Keratinocyte (primary cell): Measurements from ENCODE around the gene COASY. TPM values are rescaled to one million over a fixed set of nuclear protein-coding genes. Genes with fewer than 3 reads are reported as not detected.

Source experiments
- DNase-seq: peaks from one replicate; pipeline ENCODE4 v3.0.0-alpha.2; 2011; ENCODE audit warnings: low read depth, missing footprints, low spot score
- FAIRE-seq: peaks from 2 replicates; lab custom pipeline; 2011; peaks lifted over from hg19 to GRCh38; lab: Jason Lieb, UNC
- H2AFZ ChIP-seq: 2 replicates; pipeline ENCODE4 v1.6.0; 2012; ENCODE audit warnings: low read length, control low read depth, inconsistent platforms; ENCODE audit not compliant: control insufficient read depth
- H3K27ac ChIP-seq: 2 replicates; pipeline ENCODE4 v1.5.1; 2011; ENCODE audit warnings: low read length; ENCODE audit not compliant: control insufficient read depth, insufficient read depth
- H3K27me3 ChIP-seq: 3 replicates; pipeline ENCODE4 v1.6.0; 2011; ENCODE audit warnings: low read length; ENCODE audit not compliant: control insufficient read depth, insufficient read depth; ENCODE audit errors: extremely low read depth
- H3K36me3 ChIP-seq, 2 experiments: 2 replicates in 1 of 2; 3 replicates in 1 of 2; pipeline ENCODE4 v1.5.1; 2011; ENCODE audit warnings: low read length in 2 of 2, mild to moderate bottlenecking in 1 of 2; ENCODE audit not compliant: control insufficient read depth in 2 of 2, insufficient read depth in 2 of 2; ENCODE audit errors: extremely low read depth in 1 of 2
- H3K4me1 ChIP-seq: 3 replicates; pipeline ENCODE4 v1.5.1; 2011; ENCODE audit warnings: low read length; ENCODE audit not compliant: control insufficient read depth, insufficient read depth; ENCODE audit errors: extremely low read depth
- H3K4me2 ChIP-seq: 3 replicates; pipeline ENCODE4 v1.6.0; 2011; ENCODE audit warnings: low read depth, low read length; ENCODE audit not compliant: control insufficient read depth, insufficient read depth; ENCODE audit errors: extremely low read depth
- H3K4me3 ChIP-seq, 3 experiments: fragments of 200-600 bp in 1 of 3; sonication (generic) in 1 of 3; 2 replicates in 2 of 3; 3 replicates in 1 of 3; pipeline ENCODE4 v1.5.1; 2011 to 2016; ENCODE audit warnings: low read length in 3 of 3, mild to moderate bottlenecking in 3 of 3, control low read depth in 2 of 3, inconsistent platforms in 1 of 3, low read depth in 1 of 3, mixed read lengths in 1 of 3, mixed run types in 1 of 3, moderate library complexity in 1 of 3; ENCODE audit not compliant: control insufficient read depth in 2 of 3, insufficient read depth in 2 of 3; ENCODE audit errors: extremely low read depth in 1 of 3
- H3K79me2 ChIP-seq: 2 replicates; pipeline ENCODE4 v1.6.0; 2012; ENCODE audit warnings: low read length; ENCODE audit not compliant: control insufficient read depth, insufficient read depth
- H3K9ac ChIP-seq: 3 replicates; pipeline ENCODE4 v1.6.0; 2011; ENCODE audit warnings: low read length; ENCODE audit not compliant: control insufficient read depth, insufficient read depth; ENCODE audit errors: extremely low read depth
- H3K9me1 ChIP-seq: 3 replicates; pipeline ENCODE4 v1.6.0; 2011; ENCODE audit warnings: low read length; ENCODE audit not compliant: control insufficient read depth, insufficient read depth; ENCODE audit errors: extremely low read depth
- H3K9me3 ChIP-seq: 2 replicates; pipeline ENCODE4 v1.5.1; 2012; ENCODE audit warnings: low read depth, low read length; ENCODE audit not compliant: control insufficient read depth
- H4K20me1 ChIP-seq: 3 replicates; pipeline ENCODE4 v1.6.0; 2011; ENCODE audit warnings: low read length; ENCODE audit not compliant: control insufficient read depth, insufficient read depth; ENCODE audit errors: extremely low read depth
- CTCF ChIP-seq, 3 experiments: IDR thresholded peaks in 1 of 3; conservative IDR thresholded peaks in 1 of 3; optimal IDR thresholded peaks in 1 of 3; 2 replicates in 2 of 3; 3 replicates in 1 of 3; pipeline versions ENCODE3 to v1.5.1; 2011; ENCODE audit warnings: low read length in 3 of 3, mild to moderate bottlenecking in 3 of 3, moderate library complexity in 2 of 3, control low read depth in 1 of 3, inconsistent platforms in 1 of 3; ENCODE audit not compliant: insufficient read depth in 2 of 3; ENCODE audit errors: extremely low read depth in 1 of 3
- EZH2 ChIP-seq: IDR thresholded peaks from one replicate; pipeline ENCODE4 v1.6.1; 2012; ENCODE audit warnings: inconsistent platforms, mild to moderate bottlenecking, low read length, moderate library complexity
- dilution Hi-C: fragments of 300-500 bp; cut with MboI; formaldehyde crosslinking; loops from one replicate; pipeline ENCODE4 v1.7.0; 2020; ENCODE audit warnings: low sequenced_read_pairs; ENCODE audit not compliant: extremely low pct_ligation_motif_present
- polyA plus RNA-seq, 5 experiments: library from polyadenylated mRNA; depleted of rRNA in 3 of 5; stranded (reverse) in 3 of 5; stranded (forward) in 1 of 5; unstranded in 1 of 5; fragments of >200 nt; gene quantifications; 1 replicate in 1 of 5; 2 replicates in 3 of 5; 3 replicates in 1 of 5; pipeline versions ENCODE4 v1.2.1 to v1.2.3, GENCODE V29; 2011 to 2012; ENCODE audit warnings: missing spikeins in 2 of 5, low read depth in 1 of 5, low replicate concordance in 1 of 5

Gene COASY
- polyA plus RNA-seq, 1 donor (not counting 4 experiments of a cell fraction or from before 2014, with no cell fraction given): 26.2 TPM

GRCh38 chr17:42536048-42536371, 25.9 kb upstream of the COASY start, which contains the start of gene NAGLU:
NAGLU (plus strand) TSS chr17:42536241; CDS start chr17:42536273, 32 bp downstream.
- H3K9me1 ChIP-seq: no peaks in the 10 kb centered on the region
- peak within 1 kb of the TSS; percentile 82 for H3K9ac ChIP-seq
- peaks cover 21% of the 10 kb centered on the region for H3K4me1 ChIP-seq
- peak within 1 kb of the TSS; percentile 99 for H3K4me2 ChIP-seq
- peaks cover 0 to 2% of the 10 kb centered on the region in 2 experiments for H3K36me3 ChIP-seq
- dilution Hi-C loops: no loop called here
- H3K4me3 ChIP-seq: peak within 1 kb of the TSS; percentile 59 to 91 (median 66)
- peak within 1 kb of the TSS; percentile 27 for H3K27ac ChIP-seq
- no peaks in the 10 kb centered on the region for H3K9me3 ChIP-seq
- peaks cover 5% of the 10 kb centered on the region for H3K79me2 ChIP-seq
- no peak for FAIRE-seq
- no peak for DNase-seq
- peak within 1 kb of the TSS; percentile 82 for H2AFZ ChIP-seq
- TF ChIP-seq CTCF (optimal IDR thresholded peaks at IDR 0.05 in 1 of 3, IDR thresholded peaks at IDR 0.05 in 1 of 3, conservative IDR thresholded peaks at IDR 0.05 in 1 of 3; ENCODE audit: extremely low read depth in 1 of 3, insufficient read depth in 2 of 3, low read length in 3 of 3) (no peak), EZH2 (no peak)
- no peaks in the 10 kb centered on the region for H4K20me1 ChIP-seq
- no peaks in the 10 kb centered on the region for H3K27me3 ChIP-seq

DNA sequence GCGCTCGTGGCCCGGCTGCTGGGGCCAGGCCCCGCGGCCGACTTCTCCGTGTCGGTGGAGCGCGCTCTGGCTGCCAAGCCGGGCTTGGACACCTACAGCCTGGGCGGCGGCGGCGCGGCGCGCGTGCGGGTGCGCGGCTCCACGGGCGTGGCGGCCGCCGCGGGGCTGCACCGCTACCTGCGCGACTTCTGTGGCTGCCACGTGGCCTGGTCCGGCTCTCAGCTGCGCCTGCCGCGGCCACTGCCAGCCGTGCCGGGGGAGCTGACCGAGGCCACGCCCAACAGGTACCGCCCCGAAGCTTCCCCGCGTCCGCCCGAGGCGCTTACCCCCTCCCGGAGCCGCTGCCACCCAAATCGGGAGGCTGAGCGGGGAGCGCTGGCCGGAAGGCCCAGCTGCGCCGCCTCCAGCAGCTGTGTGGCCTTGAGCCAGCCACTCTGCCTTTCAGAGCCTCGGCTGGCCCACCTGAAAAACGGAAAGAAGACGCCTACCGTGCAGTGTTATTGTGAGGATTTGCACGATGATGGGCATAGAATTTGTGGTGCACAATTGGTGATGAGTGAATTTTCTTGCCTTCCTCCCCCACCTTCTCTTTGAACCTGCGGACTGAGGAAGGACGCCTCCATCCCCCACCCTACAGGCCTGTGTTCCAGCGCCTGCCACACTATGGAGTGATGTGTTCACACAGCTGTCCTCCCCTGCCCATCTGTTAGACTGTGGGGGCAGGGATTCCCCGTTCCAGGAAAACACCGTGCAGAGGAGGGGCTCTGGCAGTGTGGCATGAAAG, 25.4 kb upstream of the COASY start:
- peak overlapping the region; percentile 82 for H3K9ac ChIP-seq
- H4K20me1 ChIP-seq: no peaks in the 10 kb centered on the region
- dilution Hi-C loops: no loop called here
- no peaks in the 10 kb centered on the region for H3K27me3 ChIP-seq
- peak overlapping the region; percentile 76 for H2AFZ ChIP-seq
- peak overlapping the region; percentile 27 for H3K27ac ChIP-seq
- H3K9me1 ChIP-seq: no peaks in the 10 kb centered on the region
- H3K36me3 ChIP-seq: peaks cover 0 to 5% of the 10 kb centered on the region in 2 experiments
- H3K4me2 ChIP-seq: peak overlapping the region; percentile 99
- no peak for FAIRE-seq
- peaks cover 23% of the 10 kb centered on the region for H3K4me1 ChIP-seq
- TF ChIP-seq CTCF (optimal IDR thresholded peaks at IDR 0.05 in 1 of 3, IDR thresholded peaks at IDR 0.05 in 1 of 3, conservative IDR thresholded peaks at IDR 0.05 in 1 of 3; ENCODE audit: extremely low read depth in 1 of 3, insufficient read depth in 2 of 3, low read length in 3 of 3) (no peak), EZH2 (no peak)
- DNase-seq: no peak
- H3K79me2 ChIP-seq: peaks cover 5% of the 10 kb centered on the region
- H3K9me3 ChIP-seq: no peaks in the 10 kb centered on the region
- peak overlapping the region; percentile 59 to 91 (median 66) for H3K4me3 ChIP-seq
